ENCODE measurements around the gene ANKRD28. TPM values are rescaled to one million over a fixed set of nuclear protein-coding genes. Genes with fewer than 3 reads are reported as not detected.

The ANKRD28 gene
- total and polyA plus RNA-seq, 2 of the 4 experiments (the other 2 are of a cell fraction) = 52.6 to 211 TPM

DNA sequence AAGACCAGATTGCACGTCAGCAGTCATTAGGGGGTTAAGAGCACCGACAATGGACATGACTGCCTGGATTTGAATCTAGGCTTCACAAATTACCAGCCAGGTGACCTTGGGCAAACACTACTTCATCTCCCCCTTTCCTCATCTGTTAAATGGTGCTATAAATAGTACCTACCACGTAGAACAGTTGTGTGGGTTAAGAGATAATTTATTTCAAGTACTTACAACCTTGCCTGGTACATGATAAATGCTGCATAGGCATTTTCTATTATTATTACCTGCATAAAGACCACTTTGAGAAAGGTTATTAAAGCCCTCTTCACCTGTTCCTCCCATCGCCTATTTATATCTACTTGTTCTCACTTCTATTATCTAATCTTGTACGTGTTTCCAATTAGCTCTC, 131.5 kb downstream of the ANKRD28 start:
- dilution Hi-C loops (cut with HindIII; ENCODE audit: low sequenced_read_pairs, unreplicated experiment) = no loop called here
- no peak overlapping the region for H3K27ac ChIP-seq (ENCODE audit: insufficient read depth, low read length)
- H4K20me1 ChIP-seq (ENCODE audit: insufficient read depth, low read length) = no peaks in the 10 kb centered on the region
- no peaks in the 10 kb centered on the region for H3K4me1 ChIP-seq (ENCODE audit: control insufficient read depth, insufficient read depth, low read length)
- H3K9me3 ChIP-seq (ENCODE audit: control insufficient read depth, insufficient read depth, low read length) = no peaks in the 10 kb centered on the region
- no peak overlapping the region for H2AK9ac ChIP-seq (replicated peaks; ENCODE audit: low read depth, low read length, poor library complexity)
- H4K5ac ChIP-seq (ENCODE audit: low read depth, low read length) = no peak overlapping the region
- no peak overlapping the region for H4K91ac ChIP-seq (ENCODE audit: insufficient read depth, low read depth, low read length)
- WGBS, 2 experiments (ENCODE audit: extremely low coverage in 2 of 2, insufficient read length in 1 of 2) = 92% methylated on average over 4 of the region's 5 CpGs; no CpG with 5 or more reads in 1 of the 2 experiments
- H4K8ac ChIP-seq (ENCODE audit: low read depth in 2 of 2, low read length in 2 of 2) = no peak overlapping the region
- BruUV-seq (replicated peaks) = no TSS peak
- no peak overlapping the region for H2BK120ac ChIP-seq (ENCODE audit: low read depth, low read length)
- ChIA-PET POLR2A (ENCODE audit: unreplicated experiment) (no interaction called here), CTCF (no interaction called here)
- no peak overlapping the region for H2BK20ac ChIP-seq (ENCODE audit: low read depth, low read length)
- H3K36me3 ChIP-seq (ENCODE audit: control insufficient read depth, insufficient read depth, low read length) = peaks cover 26% of the 10 kb centered on the region
- H3K9ac ChIP-seq (ENCODE audit: low read depth, low read length) = no peak overlapping the region
- ATAC-seq (ENCODE audit: low read depth) = no peak
- in situ Hi-C loops (cut with MboI; ENCODE audit: low sequenced_read_pairs) = no loop called here
- H3K79me1 ChIP-seq (ENCODE audit: low read depth in 1 of 2, low read length in 2 of 2) = peaks cover 3 to 5% of the 10 kb centered on the region in 2 experiments; a peak in 1 of 4 replicates
- no peak overlapping the region for H3K14ac ChIP-seq (replicated peaks; ENCODE audit: low read depth, low read length)
- no peak overlapping the region for H3K56ac ChIP-seq (ENCODE audit: extremely low read depth, insufficient read depth, low read length)
- H3K18ac ChIP-seq (ENCODE audit: low read depth, low read length) = no peak overlapping the region
- no peaks in the 10 kb centered on the region for H3K27me3 ChIP-seq (ENCODE audit: control insufficient read depth, insufficient read depth, low read length)
- no peak overlapping the region for H3K4ac ChIP-seq (ENCODE audit: low read depth, low read length)
- no peaks in the 10 kb centered on the region; the same call in 1 of the 2 replicates for H3K9me1 ChIP-seq (ENCODE audit: insufficient read depth, low read length)
- TF ChIP-seq BHLHE40 (IDR thresholded peaks at IDR 0.05; ENCODE audit: low read depth, low read length) (no peak), MAFK (IDR thresholded peaks at IDR 0.05; ENCODE audit: low read depth, low read length) (peak; percentile 70)
- TF ChIP-seq, protein P1, sequence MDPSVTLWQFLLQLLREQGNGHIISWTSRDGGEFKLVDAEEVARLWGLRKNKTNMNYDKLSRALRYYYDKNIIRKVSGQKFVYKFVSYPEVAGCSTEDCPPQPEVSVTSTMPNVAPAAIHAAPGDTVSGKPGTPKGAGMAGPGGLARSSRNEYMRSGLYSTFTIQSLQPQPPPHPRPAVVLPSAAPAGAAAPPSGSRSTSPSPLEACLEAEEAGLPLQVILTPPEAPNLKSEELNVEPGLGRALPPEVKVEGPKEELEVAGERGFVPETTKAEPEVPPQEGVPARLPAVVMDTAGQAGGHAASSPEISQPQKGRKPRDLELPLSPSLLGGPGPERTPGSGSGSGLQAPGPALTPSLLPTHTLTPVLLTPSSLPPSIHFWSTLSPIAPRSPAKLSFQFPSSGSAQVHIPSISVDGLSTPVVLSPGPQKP (IDR thresholded peaks at IDR 0.05; ENCODE audit: borderline replicate concordance, low read depth, low read length) = no peak
- no peak overlapping the region for H3K4me2 ChIP-seq (ENCODE audit: low read depth, low read length)
- H2BK5ac ChIP-seq (ENCODE audit: low read depth, low read length, poor library complexity, severe bottlenecking) = no peak overlapping the region
- H2BK15ac ChIP-seq (ENCODE audit: low read depth, low read length) = no peak overlapping the region
- no peak for DNase-seq
- H3K4me3 ChIP-seq (ENCODE audit: insufficient read depth, low read depth, low read length) = no peak overlapping the region
- H3K23ac ChIP-seq (ENCODE audit: low read depth, low read length) = no peak overlapping the region
- H2AK5ac ChIP-seq (ENCODE audit: low read depth, low read length) = no peak overlapping the region
- no peak overlapping the region for H2AFZ ChIP-seq (replicated peaks; ENCODE audit: low read length, poor library complexity)
- intact Hi-C loops (cut with micrococcal nuclease) = no loop called here

Data from IMR-90 (cell line).